ENCODE results near the gene KIF6.
"Not testable (repeated sequence)": the region's sequence is repeated elsewhere in the genome, so short reads cannot be mapped to it uniquely, and the experiment has no call there.

The KIF6 gene

DNA sequence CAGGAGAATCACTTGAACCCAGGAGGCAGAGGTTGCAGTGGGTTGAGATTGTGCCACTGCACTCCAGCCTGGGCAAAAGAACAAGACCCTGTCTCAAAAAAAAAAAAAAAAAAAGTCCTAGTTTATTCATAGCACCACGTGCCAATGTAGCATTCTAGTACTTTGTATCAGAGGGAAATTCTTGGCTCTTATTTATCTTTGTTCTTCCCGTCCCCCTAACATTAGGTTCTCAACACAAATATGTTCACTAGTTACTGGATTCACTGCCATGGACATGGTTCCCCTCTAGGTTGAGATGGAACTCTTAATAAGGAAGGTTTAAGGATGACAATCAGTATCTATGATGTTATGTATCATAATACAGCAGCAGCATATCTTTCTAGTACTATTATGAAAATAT is 178.5 kb downstream of the KIF6 start:
- DNase-seq, result no peak

DNA sequence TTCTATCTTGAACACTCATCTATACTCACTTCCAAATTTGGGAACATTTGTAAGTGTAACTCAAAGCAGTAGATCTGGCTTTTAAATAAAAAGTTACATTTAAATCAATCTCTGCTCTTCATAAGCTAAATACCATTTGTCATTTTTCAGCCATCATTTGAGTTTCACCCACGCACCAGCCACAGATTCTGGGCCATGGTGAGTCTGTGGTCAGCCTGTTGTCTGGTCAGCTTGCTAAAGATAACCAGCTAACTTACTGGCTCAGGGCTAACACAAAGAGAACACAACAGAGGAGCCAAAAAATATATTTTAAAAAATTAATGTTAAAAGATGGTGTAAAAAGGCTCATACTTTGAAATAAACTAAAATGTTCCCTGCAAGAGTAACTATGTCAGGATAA is 181.3 kb downstream of the KIF6 start:
- no peak for DNase-seq

DNA sequence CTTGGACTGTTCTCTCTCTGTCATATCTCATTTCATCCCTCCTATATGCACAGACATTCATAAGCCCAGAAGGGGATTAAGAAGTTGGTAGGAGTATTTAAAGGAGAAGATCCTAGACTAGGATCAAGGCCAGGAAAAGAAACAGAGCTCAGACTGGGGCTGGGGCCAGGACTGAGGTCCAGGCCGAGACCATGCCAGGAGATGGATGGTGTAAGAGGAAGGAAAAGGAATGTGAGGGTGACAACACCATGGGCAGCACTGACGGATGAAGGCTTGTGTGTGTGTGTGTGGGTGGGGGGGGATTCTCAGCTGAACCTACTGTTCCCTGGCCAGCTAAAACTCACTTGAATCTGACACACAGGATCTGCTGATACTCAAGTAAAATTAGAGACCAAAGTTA is 182.1 kb downstream of the KIF6 start:
- no peak for DNase-seq

DNA sequence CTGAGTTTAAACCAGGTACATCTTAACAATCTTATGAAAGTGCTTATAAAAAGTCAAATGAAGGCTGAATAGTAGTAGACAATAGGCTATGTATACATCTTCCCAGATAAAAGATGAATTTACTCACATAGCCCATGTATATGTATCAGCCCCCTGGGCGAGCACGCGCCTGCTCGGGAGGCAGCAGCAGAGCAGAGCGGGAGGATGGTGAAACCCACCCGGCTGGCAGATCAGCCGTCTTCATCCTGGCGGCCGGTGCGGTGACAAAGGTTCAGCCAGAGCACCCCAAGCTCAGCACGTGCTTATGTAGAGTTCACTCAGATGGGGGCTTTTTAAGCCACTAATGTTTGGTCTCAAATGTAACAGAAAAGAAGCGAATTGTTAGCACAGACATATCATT is 184.8 kb downstream of the KIF6 start:
- no peak for DNase-seq

DNA sequence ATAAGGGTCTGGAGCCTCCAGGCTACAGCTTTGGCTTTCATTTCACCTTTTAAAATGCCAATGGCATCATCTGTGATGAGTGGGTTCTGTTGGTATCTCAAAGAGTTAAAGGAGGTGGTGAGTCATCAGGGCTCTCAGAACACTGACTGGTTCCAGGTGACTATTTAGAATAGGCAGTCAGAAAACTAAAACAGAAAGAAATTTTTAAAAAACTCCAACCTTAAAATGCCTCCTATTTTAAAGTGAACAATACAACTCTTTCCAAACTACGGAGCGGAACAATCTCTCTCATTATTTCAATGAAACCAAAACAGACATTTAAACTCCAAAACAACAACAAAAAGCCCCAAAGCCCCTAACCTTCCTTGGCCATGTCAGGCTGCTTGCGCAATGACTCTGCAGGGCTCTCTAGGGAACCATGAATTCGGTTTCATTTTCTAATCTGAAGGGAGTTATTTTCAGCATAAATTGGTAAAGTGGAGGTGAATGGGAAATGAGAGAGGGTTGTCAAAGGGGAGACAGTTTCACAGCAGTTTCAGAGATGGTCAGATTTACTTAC is 194.9 kb downstream of the KIF6 start:
- peak; percentile 9 for DNase-seq

DNA sequence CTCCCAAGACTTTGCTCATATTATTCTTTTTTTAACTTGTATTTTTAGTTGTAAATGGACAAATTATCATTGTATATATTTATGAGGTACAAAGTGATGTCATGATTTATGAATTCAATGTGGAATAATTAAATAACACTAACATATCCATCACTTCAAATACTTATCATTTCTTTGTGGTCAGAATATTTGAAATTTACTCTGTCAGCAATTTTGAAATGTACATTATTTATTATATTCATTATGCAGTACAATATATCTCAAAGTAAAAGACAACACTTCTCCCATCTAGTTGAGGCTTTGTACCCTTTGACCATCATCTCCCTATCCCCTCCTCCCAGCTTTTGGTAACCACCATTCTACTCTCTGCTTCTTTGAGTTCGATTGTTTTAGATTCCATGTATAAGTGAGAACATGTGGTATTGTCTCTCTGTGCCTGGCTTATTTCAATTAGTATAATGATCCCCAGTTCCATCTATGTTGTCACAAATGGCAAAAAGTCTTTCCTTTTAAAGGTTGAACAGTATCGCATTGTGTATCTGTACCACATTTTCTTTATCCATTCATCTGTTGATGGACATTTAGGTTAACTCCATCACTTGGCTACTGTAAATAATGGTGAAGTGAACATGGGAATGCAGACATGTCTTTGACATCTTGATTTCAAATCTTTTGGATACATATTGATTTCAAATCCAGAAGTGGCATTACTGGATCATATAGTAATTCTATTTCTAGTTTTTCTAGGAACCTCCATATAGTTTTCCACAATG is 197.2 kb downstream of the KIF6 start:
- no peak for DNase-seq

DNA sequence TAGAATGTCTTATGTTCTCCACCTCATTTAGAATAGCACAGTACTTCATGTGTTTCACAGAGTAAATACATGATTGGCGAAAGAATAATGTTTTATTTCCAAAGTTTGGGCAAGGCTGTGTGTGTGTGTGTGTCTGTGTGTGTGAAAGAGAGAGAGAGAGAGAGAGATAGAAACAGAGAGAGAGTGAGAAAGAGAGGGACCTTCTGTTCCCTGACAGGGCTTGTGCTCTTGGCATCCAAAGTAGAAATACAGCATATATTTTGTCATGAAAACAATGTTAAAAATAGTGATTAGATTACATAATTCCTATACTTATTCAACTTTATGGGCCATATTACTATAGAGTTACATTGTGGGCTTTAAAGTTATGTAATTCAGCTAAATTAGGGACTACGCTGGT is 201.2 kb downstream of the KIF6 start:
- DNase-seq, result no peak

DNA sequence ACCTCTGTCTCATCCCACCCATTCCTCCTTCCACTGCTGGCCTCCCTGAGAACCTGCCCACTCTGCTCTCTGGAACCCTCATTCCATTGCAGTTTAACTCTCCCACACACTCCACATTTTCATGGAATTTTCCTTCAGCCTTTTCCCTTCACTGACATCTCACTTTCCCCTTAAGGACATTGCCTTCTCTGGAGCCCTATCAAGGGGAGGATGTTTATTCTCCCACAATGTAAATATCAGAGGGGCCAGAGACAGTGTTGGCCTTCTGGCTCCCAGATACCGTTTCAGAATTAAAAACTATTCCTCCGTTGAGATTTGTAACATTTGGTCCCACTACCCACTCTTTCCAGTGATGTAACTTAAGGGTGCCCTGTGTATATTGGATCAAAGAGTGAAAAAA is 203.2 kb downstream of the KIF6 start:
- no peak for DNase-seq

DNA sequence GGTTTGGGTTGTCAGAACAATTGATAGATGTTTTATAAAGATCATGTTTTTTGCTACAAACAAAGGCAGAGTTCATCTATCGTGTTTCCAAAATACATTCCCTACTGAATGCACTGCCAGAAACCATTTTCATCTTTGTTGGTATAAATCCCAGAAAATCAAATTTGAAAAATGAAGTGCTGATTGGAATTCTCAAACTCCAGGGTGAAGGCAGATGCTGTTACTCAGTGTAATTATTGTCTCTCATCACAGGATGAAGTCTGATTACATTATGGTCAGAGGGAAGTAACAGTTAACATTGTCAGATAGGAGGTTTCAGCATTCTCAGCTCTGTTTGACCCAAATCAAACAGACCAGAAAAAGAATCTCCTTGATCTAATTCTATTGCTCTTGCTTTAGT is 204.3 kb downstream of the KIF6 start:
- DNase-seq, result no peak

DNA sequence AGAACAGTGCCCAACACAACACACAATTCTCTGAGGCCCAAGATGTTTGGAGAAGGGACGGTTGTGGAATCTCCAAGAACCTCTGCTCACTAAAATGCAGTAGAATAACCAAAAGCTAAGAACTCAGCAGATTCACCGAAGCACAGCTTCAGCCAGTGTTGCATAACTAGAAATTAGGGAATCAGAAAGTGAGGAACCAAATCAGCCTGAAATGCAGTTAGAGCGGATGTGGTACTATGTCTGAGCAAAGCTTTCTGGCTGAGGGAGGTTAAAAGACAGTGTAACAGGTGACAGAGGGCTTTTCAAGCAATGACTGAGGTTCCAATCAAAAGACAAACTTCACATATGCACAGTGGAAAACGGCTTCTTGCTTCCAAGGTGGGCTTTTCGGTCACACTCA is 204.8 kb downstream of the KIF6 start:
- DNase-seq, result no peak

DNA sequence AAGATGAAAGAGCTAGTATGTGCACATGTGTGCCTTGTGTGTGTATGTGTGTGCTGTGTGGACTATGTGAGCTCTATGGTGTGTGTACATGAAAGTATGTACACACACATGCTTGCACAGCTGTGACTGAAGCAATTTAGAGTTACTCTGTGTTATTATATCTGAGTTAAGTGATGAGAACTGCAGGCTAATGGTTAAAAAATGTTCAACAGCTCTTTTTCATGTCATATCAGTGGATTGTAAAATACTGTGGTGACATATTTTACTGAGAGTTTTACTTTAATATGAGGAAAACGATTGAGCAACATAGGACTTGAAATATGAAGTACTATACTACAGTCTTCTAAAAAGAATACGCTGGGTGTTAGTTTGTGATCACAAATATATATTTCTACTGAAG is 207.0 kb downstream of the KIF6 start:
- DNase-seq, result no peak

DNA sequence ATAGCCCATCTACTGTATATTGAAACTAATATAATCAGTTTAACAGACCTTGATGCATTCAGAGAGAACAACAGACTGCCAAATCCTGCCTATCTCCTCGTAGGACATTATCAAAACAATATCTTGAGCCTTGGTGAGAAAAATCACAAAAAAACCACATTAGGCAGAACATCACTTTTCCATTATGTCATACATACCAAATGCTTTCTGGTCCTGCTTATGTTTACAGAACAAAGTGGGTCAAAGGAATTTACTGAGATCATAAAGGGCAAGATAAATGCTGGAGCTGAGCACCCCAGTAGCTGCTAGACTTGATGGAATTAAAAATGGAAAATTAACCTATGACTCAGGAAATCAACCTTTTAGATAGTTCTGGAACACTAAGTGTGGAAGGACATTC is 207.5 kb downstream of the KIF6 start:
- DNase-seq, result no peak

DNA sequence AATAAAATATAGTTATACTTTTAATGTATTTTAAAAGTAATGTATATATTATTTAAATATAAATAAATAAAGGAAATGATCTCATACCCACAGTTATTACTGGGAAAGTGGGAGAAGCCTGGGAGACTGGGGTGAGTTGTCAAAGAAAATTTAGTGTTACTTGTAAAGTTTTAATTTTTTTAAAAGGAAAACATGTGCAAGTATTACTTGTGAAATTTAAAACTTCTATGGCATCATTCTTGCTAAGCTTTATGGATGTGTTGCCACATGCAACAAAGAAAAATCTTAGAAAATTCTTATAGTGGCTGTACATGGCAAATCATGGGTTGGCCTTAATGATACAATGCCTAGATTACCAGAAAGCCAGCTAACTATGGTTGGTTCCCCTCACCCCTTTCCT is 208.7 kb downstream of the KIF6 start:
- no peak for DNase-seq

DNA sequence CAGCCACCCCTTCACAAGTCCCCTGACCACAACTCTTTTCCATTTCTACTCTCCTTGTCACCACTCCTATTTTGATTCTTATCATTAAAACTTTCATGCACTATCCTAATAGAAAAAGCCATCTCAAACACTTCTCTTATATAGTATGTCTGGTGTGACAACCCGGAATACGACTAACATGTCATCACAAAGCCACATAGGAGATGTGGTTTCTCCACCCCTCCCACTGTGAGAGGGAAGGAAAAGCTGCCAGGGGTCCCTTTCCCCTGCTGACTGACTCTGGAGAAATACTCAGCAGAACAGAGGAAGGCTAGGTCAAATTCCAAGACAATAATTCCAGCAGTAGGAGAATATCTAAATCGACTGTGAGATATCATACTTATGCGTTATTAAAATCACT is 209.7 kb downstream of the KIF6 start:
- no peak for DNase-seq

DNA sequence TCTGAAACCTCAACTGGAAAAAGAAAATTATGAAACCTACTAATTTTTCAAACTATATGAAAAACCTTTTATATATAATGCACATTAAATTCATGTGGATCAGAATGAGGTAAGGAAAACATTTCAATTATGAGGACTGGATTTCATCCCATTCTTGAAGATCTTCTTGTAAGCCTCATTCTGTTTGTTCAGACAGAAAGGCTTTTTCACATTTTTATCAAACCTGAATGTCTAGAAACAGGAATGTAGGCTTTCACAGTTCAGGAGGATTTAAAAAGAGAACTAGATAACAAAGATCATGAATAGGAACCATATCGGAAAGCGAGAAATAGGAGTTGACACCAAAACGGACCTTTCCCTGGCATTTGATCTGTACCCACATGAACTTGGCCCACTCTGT is 210.2 kb downstream of the KIF6 start:
- DNase-seq, result no peak

DNA sequence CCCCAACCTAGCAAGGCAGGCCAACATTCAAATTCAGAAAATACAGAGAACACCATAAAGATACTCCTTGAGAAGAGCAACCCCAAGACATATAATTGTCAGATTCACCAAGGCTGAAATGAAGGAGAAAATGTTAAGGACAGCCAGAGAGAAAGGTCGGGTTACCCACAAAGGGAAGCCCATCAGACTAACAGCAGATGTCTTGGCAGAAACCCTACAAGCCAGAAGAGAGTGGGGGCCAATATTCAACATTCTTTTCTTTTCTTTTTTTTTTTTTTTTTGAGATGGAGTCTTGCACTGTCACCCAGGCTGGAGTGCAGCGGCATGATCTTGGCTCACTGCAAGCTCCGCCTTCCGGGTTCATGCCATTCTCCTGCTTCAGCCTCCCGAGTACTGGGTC is 215.4 kb downstream of the KIF6 start:
- DNase-seq, result not testable (repeated sequence)

DNA sequence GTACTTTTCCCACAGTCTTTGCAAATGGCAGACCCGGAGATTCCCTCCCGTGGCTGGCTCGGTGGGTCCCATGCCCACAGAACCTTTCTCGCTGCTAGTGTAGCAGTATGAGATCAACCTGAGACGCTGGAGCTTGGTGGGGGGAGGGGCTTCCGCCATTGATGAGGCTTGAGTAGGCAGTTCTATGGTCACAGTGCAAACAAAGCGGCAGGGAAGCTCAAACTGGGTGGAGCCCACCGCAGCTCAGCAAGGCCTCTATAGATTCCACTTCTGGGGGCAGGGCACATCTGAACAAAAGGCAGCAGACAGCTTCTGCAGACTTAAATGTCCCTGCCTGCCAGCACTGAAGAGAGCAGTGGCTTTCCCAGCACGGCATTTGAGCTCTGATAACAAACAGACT is 216.7 kb downstream of the KIF6 start:
- DNase-seq, result no peak

DNA sequence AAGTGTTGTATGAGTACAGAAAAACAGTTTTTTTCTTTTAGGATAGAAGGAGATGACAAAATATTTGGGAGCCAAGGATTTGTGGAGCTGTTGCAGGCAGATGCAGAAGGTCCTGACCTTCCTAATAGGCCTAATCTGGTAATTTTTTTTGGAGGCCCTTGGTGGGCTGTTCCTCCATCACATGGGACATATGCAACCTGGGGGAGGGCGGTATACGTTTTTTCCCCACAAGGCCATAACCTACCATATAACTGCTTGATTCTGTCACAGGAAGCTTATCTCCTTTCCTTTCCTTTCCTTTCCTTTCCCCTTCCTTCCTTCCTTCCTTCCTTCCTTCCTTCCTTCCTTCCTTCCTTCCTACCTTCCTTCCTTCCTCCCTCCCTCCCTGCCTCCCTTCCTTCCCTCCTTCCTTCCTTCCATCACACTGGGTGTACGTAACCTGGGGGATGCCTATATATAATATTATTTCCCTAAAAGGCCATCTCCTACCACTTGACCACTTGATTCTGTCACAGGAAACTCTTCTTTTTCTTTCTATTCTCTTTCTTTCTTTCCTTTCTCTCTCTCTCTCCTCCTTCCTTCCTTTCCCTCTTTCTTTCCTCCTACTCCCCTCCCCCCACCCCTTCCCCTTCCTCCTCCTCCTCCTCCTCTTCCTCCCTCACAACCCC is 217.7 kb downstream of the KIF6 start:
- DNase-seq, result no peak

DNA sequence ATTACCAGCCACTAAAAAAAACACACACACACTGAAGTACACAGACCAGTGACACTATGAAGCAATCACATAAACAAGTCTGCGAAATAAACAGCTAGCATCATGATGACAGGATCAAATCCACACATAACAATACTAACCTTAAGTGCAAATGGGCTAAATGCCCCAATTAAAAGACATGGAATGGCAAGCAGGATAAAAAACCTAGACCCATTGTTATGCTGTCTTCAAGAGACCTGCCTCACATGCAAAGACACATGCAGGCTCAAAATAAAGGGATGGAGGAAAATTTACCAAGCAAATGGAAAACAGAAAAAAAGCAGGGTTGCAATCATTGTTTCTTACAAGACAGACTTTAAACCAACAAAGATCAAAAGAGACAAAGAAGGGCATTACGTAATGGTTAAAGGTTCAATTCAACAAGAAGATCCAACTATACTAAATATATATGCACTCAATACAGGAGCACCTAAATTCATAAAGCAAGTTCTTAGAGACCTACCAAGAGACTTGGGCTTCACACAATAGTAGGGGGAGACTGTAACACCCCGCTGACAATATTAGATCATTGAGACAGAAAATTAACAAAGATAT is 222.7 kb downstream of the KIF6 start:
- not testable (repeated sequence) for DNase-seq

DNA sequence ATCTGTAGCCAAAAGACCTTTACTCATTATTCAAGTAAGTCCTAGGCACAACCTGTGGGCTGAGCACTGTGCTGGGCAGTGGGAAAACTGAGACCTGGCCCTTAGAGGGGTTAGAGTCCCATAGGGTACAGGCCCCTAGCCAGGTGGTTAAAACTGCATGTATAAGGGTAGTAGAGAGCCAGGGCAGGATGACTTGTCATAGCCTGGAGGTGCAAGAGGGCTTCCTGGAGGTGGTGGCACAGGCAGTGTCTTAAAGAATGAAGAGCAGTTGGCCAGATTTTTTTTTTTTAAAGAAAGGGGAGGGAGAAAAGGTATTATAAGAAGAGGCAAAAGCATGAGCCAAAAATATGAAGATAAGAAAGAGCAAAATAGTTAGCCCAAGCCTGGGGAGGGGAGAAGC is 226.2 kb downstream of the KIF6 start:
- DNase-seq, result no peak

DNA sequence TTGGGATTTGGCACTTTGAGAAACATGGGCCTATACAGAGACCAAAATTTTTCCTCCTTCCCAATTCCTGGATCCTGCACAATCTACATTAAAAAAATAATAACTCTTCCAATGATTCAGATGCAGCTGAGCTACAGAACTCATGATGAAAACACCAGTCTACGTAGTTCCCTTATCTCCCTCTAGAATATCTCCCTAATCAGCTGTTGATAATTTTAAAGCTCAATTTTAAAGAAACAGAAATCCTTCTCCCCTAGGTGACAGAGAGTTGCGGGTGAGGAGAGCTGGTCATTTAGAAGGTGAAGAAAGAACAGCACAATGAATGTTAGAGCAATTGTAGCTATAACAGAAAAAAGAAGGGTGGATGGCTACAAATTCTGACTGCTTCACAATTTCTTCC is 227.1 kb downstream of the KIF6 start:
- no peak for DNase-seq

DNA sequence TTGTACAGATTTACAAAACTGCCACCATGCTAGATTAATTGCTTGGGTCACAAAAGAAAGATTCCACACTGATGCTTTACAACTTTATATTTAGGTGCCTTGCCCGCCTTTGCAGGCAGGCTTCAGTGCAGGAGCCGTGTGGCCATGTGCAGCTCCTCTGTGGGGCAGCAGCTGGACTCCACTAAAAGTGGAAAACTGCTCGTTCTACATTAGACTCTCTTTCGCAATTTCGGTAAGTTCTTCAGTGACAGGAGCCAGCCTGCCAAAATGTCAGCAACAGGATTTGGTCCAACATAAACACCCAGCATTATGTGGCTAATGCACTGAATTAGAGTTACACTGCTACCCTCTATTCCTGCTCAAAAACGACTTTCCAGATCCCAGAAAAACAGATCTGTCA is 228.3 kb downstream of the KIF6 start:
- no peak for DNase-seq

DNA sequence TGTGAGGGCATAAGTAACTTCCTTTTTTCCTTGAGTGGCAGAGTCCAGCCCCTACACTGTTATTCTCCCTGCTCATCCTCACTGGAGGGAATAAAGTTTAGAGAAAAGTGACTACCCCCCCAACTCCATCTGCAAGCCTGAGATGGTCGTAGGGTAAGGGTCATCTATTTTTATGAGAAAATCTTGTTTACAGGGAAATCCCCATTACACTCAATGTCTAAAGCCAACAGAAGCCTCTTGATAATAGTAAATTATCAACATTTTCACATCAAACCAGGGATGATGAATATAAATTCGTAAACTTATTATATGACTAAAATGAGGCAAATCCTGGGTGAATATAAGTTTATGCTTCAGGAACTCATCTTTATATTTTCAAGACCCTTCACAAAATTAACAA is 228.8 kb downstream of the KIF6 start:
- DNase-seq, result no peak

DNA sequence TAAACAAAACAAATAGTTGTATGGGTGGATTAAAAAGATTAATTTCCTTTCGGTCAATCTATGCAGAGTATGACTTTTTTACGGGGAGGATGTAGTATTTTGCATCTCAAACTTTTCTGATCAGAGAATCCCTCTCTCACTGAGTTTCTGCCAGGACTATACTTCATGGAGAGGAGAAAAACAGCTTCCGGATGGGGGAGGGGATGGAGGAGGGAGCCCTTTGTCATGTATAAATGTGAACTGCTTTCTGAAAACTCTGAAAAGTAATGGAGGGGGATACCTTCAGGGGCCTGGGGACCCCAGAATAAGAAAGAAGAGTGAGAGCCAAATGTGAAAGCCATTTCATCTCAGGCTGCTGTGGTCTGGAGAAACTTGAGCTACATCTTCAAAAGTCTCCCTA is 229.6 kb downstream of the KIF6 start:
- no peak for DNase-seq

All from NK-92 treated with Interleukin-12 subunit alpha and Interleukin-12 subunit beta, amount 100 ng/mL, for 24 hours (cell line).